Common myeloid progenitor, CD34-positive (primary cell): ENCODE measurements around the gene NFE2L3.
"Not testable (repeated sequence)": the region's sequence is repeated elsewhere in the genome, so short reads cannot be mapped to it uniquely, and the experiment has no call there.

Experiments used
- CTCF ChIA-PET: fragments of 350-600 bp; sonication (Branson Sonifier 250); formaldehyde crosslinking; loops from one replicate; lab custom pipeline; 2021; ENCODE audit warnings: antibody characterized with exemption; lab: Charles Lee
- POLR2A ChIA-PET: fragments of 350-600 bp; sonication (Branson Sonifier 250); formaldehyde crosslinking; loops from one replicate; lab custom pipeline; 2021; ENCODE audit warnings: antibody characterized with exemption; lab: Charles Lee
- DNase-seq, 3 donors: peaks; one replicate each; pipeline versions ENCODE4 v3.0.0 to v3.0.0-alpha.2; 2013
- H3K27ac ChIP-seq, 2 experiments: 1 replicate in 1 of 2; 2 replicates in 1 of 2; pipeline ENCODE4 v1.7.0; 2013; ENCODE audit warnings: inconsistent platforms in 2 of 2, low read length in 2 of 2, mild to moderate bottlenecking in 2 of 2, low read depth in 1 of 2, moderate library complexity in 1 of 2; ENCODE audit not compliant: severe bottlenecking in 2 of 2, insufficient read depth in 1 of 2, poor library complexity in 1 of 2
- H3K27me3 ChIP-seq, 5 experiments: replicated peaks in 2 of 5; 1 replicate in 3 of 5; 2 replicates in 2 of 5; pipeline versions ENCODE4 v1.6.1 to v1.7.0; 2013; ENCODE audit warnings: low read length in 4 of 5, mild to moderate bottlenecking in 2 of 5, moderate library complexity in 2 of 5, inconsistent platforms in 1 of 5; ENCODE audit not compliant: insufficient read depth in 5 of 5, control insufficient read depth in 4 of 5
- H3K36me3 ChIP-seq, 4 experiments: 1 replicate in 2 of 4; 2 replicates in 2 of 4; pipeline versions ENCODE4 v1.6.1 to v1.7.0; 2013; ENCODE audit warnings: low read length in 3 of 4, control low read depth in 1 of 4, mild to moderate bottlenecking in 1 of 4; ENCODE audit not compliant: control insufficient read depth in 4 of 4, insufficient read depth in 4 of 4
- H3K4me1 ChIP-seq, 4 experiments: 1 replicate in 3 of 4; 2 replicates in 1 of 4; pipeline versions ENCODE4 v1.6.1 to v1.7.1; 2013; ENCODE audit warnings: low read length in 3 of 4, mild to moderate bottlenecking in 3 of 4, control low read depth in 1 of 4, inconsistent platforms in 1 of 4, moderate library complexity in 1 of 4; ENCODE audit not compliant: control insufficient read depth in 4 of 4, insufficient read depth in 4 of 4; ENCODE audit errors: control extremely low read depth in 1 of 4
- H3K4me3 ChIP-seq, 7 experiments: 1 replicate in 4 of 7; 2 replicates in 3 of 7; pipeline versions ENCODE4 v1.5.1 to v1.7.0; 2013; ENCODE audit warnings: mild to moderate bottlenecking in 7 of 7, low read length in 6 of 7, moderate library complexity in 6 of 7, inconsistent platforms in 2 of 7, low read depth in 2 of 7, control low read depth in 1 of 7; ENCODE audit not compliant: insufficient read depth in 4 of 7, control insufficient read depth in 1 of 7; ENCODE audit errors: extremely low read depth in 1 of 7
- H3K9me3 ChIP-seq, 5 experiments: 1 replicate in 4 of 5; 2 replicates in 1 of 5; pipeline versions ENCODE4 v1.6.1 to v1.7.1; 2013; ENCODE audit warnings: low read length in 4 of 5, mild to moderate bottlenecking in 2 of 5, inconsistent platforms in 1 of 5, low read depth in 1 of 5, moderate library complexity in 1 of 5; ENCODE audit not compliant: control insufficient read depth in 4 of 5, insufficient read depth in 2 of 5; ENCODE audit errors: control extremely low read depth in 1 of 5
- WGBS: methylation state at CpG from one replicate; pipeline ENCODE4 v1.1.5; 2013; ENCODE audit not compliant: insufficient coverage; 5-methylcytosine and 5-hydroxymethylcytosine counted together

NFE2L3 gene

GRCh38 chr7:26157520-26158105 is 5.6 kb downstream of the NFE2L3 start:
- peaks cover 0 to 2% (median 0%) of the 10 kb centered on the region in 4 experiments for H3K36me3 ChIP-seq
- no peak overlapping the region for H3K4me3 ChIP-seq
- CTCF ChIA-PET, result interaction anchor here (0.9 to 5.0 kb wide), 6 partner anchors 9 to 40 kb away, joined by 3 to 24 read pairs (median 6); no protein-coding TSS in a partner anchor
- no peaks in the 10 kb centered on the region for H3K9me3 ChIP-seq
- H3K27me3 ChIP-seq, result no peaks in the 10 kb centered on the region
- H3K27ac ChIP-seq, result peak overlapping the region; percentile 96 to 98
- POLR2A ChIA-PET, result interaction anchor here (1.4 to 5.1 kb wide), 2 partner anchors 9 to 31 kb away, joined by 8 to 36 read pairs; no protein-coding TSS in a partner anchor
- WGBS, result 100% methylated on average over 2 of the region's 4 CpGs
- H3K4me1 ChIP-seq, result peaks cover 4 to 64% (median 42%) of the 10 kb centered on the region in 4 experiments
- no peak for DNase-seq

- ChIA-PET CTCF (interaction anchor here (1.0 to 1.3 kb wide), 2 partner anchors 20 to 30 kb away, joined by 3 read pairs; no protein-coding TSS in a partner anchor), POLR2A (interaction anchor here (0.8 kb wide), 1 partner anchor 29 kb away, joined by 3 read pairs; no protein-coding TSS in a partner anchor)
- no peak overlapping the region for H3K27ac ChIP-seq
- H3K27me3 ChIP-seq, result no peaks in the 10 kb centered on the region
- WGBS, result 100% methylated on average over 2 of the region's 2 CpGs
- no peaks in the 10 kb centered on the region for H3K9me3 ChIP-seq
- H3K36me3 ChIP-seq, result peaks cover 0 to 2% (median 0%) of the 10 kb centered on the region in 4 experiments
- DNase-seq, result no peak
- no peak overlapping the region for H3K4me3 ChIP-seq
- peaks cover 4 to 50% (median 27%) of the 10 kb centered on the region in 4 experiments for H3K4me1 ChIP-seq
These were observed 7.2 kb downstream of the NFE2L3 start for GRCh38 chr7:26159243-26159642.

- Histone ChIP-seq H3K36me3 (peaks cover 0 to 2% (median 0%) of the 10 kb centered on the region in 4 experiments), H3K9me3 (no peaks in the 10 kb centered on the region), H3K27ac (no peak overlapping the region), H3K4me3 (no peak overlapping the region), H3K27me3 (no peaks in the 10 kb centered on the region), H3K4me1 (peaks cover under 1 to 34% (median 16%) of the 10 kb centered on the region in 4 experiments)
- no peak for DNase-seq
- POLR2A ChIA-PET, result interaction anchor here (1.0 to 1.4 kb wide), 2 partner anchors 11 to 29 kb away, joined by 3 read pairs; no protein-coding TSS in a partner anchor
- CTCF ChIA-PET, result interaction anchor here (0.5 to 1.9 kb wide), 10 partner anchors 11 to 1680 kb away, joined by 3 to 7 read pairs (median 4); no protein-coding TSS in a partner anchor
- no CpG with 5 or more reads among the region's 2 CpGs for WGBS
These were observed 8.9 kb downstream of the NFE2L3 start for GRCh38 chr7:26160896-26161295.

- CTCF ChIA-PET, result interaction anchor here (1.1 kb wide), 1 partner anchor 70 kb away, joined by 3 read pairs; no protein-coding TSS in a partner anchor
- Histone ChIP-seq H3K27ac (no peak overlapping the region), H3K4me1 (peaks cover 2 to 29% (median 13%) of the 10 kb centered on the region in 4 experiments), H3K27me3 (no peaks in the 10 kb centered on the region), H3K36me3 (peaks cover 0 to 2% (median 0%) of the 10 kb centered on the region in 4 experiments), H3K9me3 (no peaks in the 10 kb centered on the region), H3K4me3 (no peak overlapping the region)
- POLR2A ChIA-PET, result no interaction called here
- no CpG with 5 or more reads among the region's 2 CpGs for WGBS
- peak in 2 of 3 donors; percentile 45 to 54 for DNase-seq
These were observed 10.4 kb downstream of the NFE2L3 start for GRCh38 chr7:26162431-26162830.

- H3K27me3 ChIP-seq, CTCF ChIA-PET, H3K4me3 ChIP-seq, H3K9me3 ChIP-seq, DNase-seq, H3K36me3 ChIP-seq, H3K27ac ChIP-seq: not testable (repeated sequence)
- 67% methylated on average over 1 of the region's 1 CpG for WGBS
- H3K4me1 ChIP-seq, result peaks cover 2 to 18% (median 10%) of the 10 kb centered on the region in 4 experiments
- POLR2A ChIA-PET, result interaction anchor here (0.6 kb wide), 2 partner anchors 11 to 29 kb away, joined by 3 to 5 read pairs; no protein-coding TSS in a partner anchor
These were observed 11.8 kb downstream of the NFE2L3 start for GRCh38 chr7:26163804-26164203.

GRCh38 chr7:26165950-26166683 is 14.1 kb downstream of the NFE2L3 start:
- no peak overlapping the region for H3K4me3 ChIP-seq
- H3K4me1 ChIP-seq, result peaks cover 2 to 12% (median 8%) of the 10 kb centered on the region in 4 experiments
- no peak overlapping the region for H3K27ac ChIP-seq
- DNase-seq, result peak in 1 of 3 donors; percentile 21
- H3K27me3 ChIP-seq, result no peaks in the 10 kb centered on the region
- H3K9me3 ChIP-seq, result no peaks in the 10 kb centered on the region
- ChIA-PET CTCF (interaction anchor here (0.8 to 1.6 kb wide), 5 partner anchors 9 to 75 kb away, joined by 3 to 6 read pairs (median 3); no protein-coding TSS in a partner anchor), POLR2A (interaction anchor here (0.6 to 2.1 kb wide), 2 partner anchors 9 to 1019 kb away, joined by 3 to 8 read pairs; partner anchors contain the start of gene HOXA11)
- peaks cover 0 to 3% (median 1%) of the 10 kb centered on the region in 4 experiments for H3K36me3 ChIP-seq
- 92% methylated on average over 8 of the region's 9 CpGs for WGBS
